IMR-90 (cell line): ENCODE results near the gene MBTPS2. TPM values are rescaled to one million over a fixed set of nuclear protein-coding genes. Genes with fewer than 3 reads are reported as not detected.

Source experiments
- ATAC-seq: fragments of 200-7000 bp; cut with Tn5 transposase; 2 replicates; pipeline ENCODE4 v1.9.1; 2020; ENCODE audit warnings: low read depth, mild to moderate bottlenecking, moderate library complexity
- BruUV-seq: library from RNA; stranded (reverse); fragments of 400-500 nt; replicated peaks from 2 replicates; lab custom pipeline; 2021; lab: Mats Ljungman, UMichigan
- CTCF ChIA-PET: fragments of 300-600 bp; formaldehyde crosslinking; extraction: SDS; loops from one replicate; lab custom pipeline; 2021; ENCODE audit warnings: antibody characterized with exemption; lab: Yijun Ruan, JAX
- POLR2A ChIA-PET: fragments of 300-600 bp; sonication (Branson Sonifier 250); formaldehyde crosslinking; loops from one replicate; lab custom pipeline; 2022; ENCODE audit warnings: antibody characterized with exemption; ENCODE audit not compliant: unreplicated experiment; lab: Charles Lee
- DNase-seq: peaks from one replicate; pipeline ENCODE4 v3.0.0; 2013
- H2AFZ ChIP-seq: replicated peaks from 2 replicates; pipeline ENCODE3; 2013; ENCODE audit warnings: low read length, mild to moderate bottlenecking; ENCODE audit not compliant: poor library complexity
- H2AK5ac ChIP-seq: 2 replicates; pipeline ENCODE4 v1.6.1; 2013; ENCODE audit warnings: low read depth, low read length, inconsistent platforms
- H2AK9ac ChIP-seq: replicated peaks from 2 replicates; pipeline ENCODE3; 2013; ENCODE audit warnings: mild to moderate bottlenecking, low read depth, low read length, moderate library complexity; ENCODE audit not compliant: poor library complexity
- H2BK120ac ChIP-seq: 2 replicates; pipeline ENCODE4 v1.6.1; 2013; ENCODE audit warnings: low read depth, low read length, inconsistent platforms
- H2BK15ac ChIP-seq: 3 replicates; pipeline ENCODE4 v1.6.1; 2013; ENCODE audit warnings: low read depth, low read length, inconsistent platforms
- H2BK20ac ChIP-seq: 2 replicates; pipeline ENCODE4 v1.6.1; 2013; ENCODE audit warnings: low read depth, mild to moderate bottlenecking, inconsistent platforms, low read length, moderate library complexity
- H2BK5ac ChIP-seq: 2 replicates; pipeline ENCODE4 v1.6.1; 2013; ENCODE audit warnings: mild to moderate bottlenecking, low read depth, low read length, inconsistent platforms; ENCODE audit not compliant: poor library complexity, severe bottlenecking
- H3K14ac ChIP-seq: replicated peaks from 2 replicates; pipeline ENCODE4 v1.6.1; 2013; ENCODE audit warnings: low read depth, low read length, inconsistent platforms
- H3K18ac ChIP-seq: 2 replicates; pipeline ENCODE4 v1.6.1; 2013; ENCODE audit warnings: low read depth, low read length, control low read depth
- H3K23ac ChIP-seq: 2 replicates; pipeline ENCODE4 v1.6.1; 2013; ENCODE audit warnings: low read depth, low read length, inconsistent platforms
- H3K27ac ChIP-seq: 2 replicates; pipeline ENCODE4 v1.5.1; 2013; ENCODE audit warnings: mild to moderate bottlenecking, control low read depth, low read length; ENCODE audit not compliant: insufficient read depth
- H3K27me3 ChIP-seq: 2 replicates; pipeline ENCODE4 v1.6.1; 2013; ENCODE audit warnings: low read length; ENCODE audit not compliant: control insufficient read depth, insufficient read depth
- H3K36me3 ChIP-seq: 2 replicates; pipeline ENCODE4 v1.6.1; 2013; ENCODE audit warnings: low read length, mixed read lengths; ENCODE audit not compliant: control insufficient read depth, insufficient read depth
- H3K4ac ChIP-seq: 2 replicates; pipeline ENCODE4 v1.6.1; 2013; ENCODE audit warnings: low read depth, low read length, inconsistent platforms
- H3K4me1 ChIP-seq: 2 replicates; pipeline ENCODE4 v1.6.1; 2013; ENCODE audit warnings: low read length, mixed read lengths; ENCODE audit not compliant: control insufficient read depth, insufficient read depth
- H3K4me2 ChIP-seq: 2 replicates; pipeline ENCODE4 v1.6.1; 2013; ENCODE audit warnings: low read depth, mild to moderate bottlenecking, control low read depth, low read length, moderate library complexity
- H3K4me3 ChIP-seq: 2 replicates; pipeline ENCODE4 v1.5.1; 2013; ENCODE audit warnings: low read depth, mild to moderate bottlenecking, control low read depth, low read length, moderate library complexity; ENCODE audit not compliant: insufficient read depth
- H3K56ac ChIP-seq: 2 replicates; pipeline ENCODE4 v1.6.1; 2013; ENCODE audit warnings: low read length, inconsistent platforms; ENCODE audit not compliant: insufficient read depth; ENCODE audit errors: extremely low read depth
- H3K79me1 ChIP-seq, 2 experiments: 2 replicates each; pipeline ENCODE4 v1.6.1; 2013; ENCODE audit warnings: low read length in 2 of 2, inconsistent platforms in 1 of 2, low read depth in 1 of 2
- H3K9ac ChIP-seq: 2 replicates; pipeline ENCODE4 v1.6.1; 2013; ENCODE audit warnings: low read depth, low read length, control low read depth
- H3K9me1 ChIP-seq: 2 replicates; pipeline ENCODE4 v1.6.1; 2013; ENCODE audit warnings: low read length, inconsistent platforms; ENCODE audit not compliant: insufficient read depth
- H3K9me3 ChIP-seq: 2 replicates; pipeline ENCODE4 v1.6.1; 2013; ENCODE audit warnings: low read length; ENCODE audit not compliant: control insufficient read depth, insufficient read depth
- H4K20me1 ChIP-seq: 2 replicates; pipeline ENCODE4 v1.6.1; 2013; ENCODE audit warnings: low read length, inconsistent platforms; ENCODE audit not compliant: insufficient read depth
- H4K5ac ChIP-seq: 2 replicates; pipeline ENCODE4 v1.6.1; 2013; ENCODE audit warnings: mild to moderate bottlenecking, low read depth, low read length, control low read depth
- H4K8ac ChIP-seq, 2 experiments: 2 replicates each; pipeline ENCODE4 v1.6.1; 2013; ENCODE audit warnings: low read depth in 2 of 2, low read length in 2 of 2, control low read depth in 1 of 2, inconsistent platforms in 1 of 2
- H4K91ac ChIP-seq: 2 replicates; pipeline ENCODE4 v1.6.1; 2013; ENCODE audit warnings: low read depth, low read length, inconsistent platforms; ENCODE audit not compliant: insufficient read depth
- BHLHE40 ChIP-seq: fragments of 150-350 bp; IDR thresholded peaks from 2 replicates; pipeline ENCODE4 v1.6.1; 2016; ENCODE audit warnings: mild to moderate bottlenecking, low read depth, low read length
- CEBPB ChIP-seq: IDR thresholded peaks from 2 replicates; pipeline ENCODE4 v1.6.1; 2012; ENCODE audit warnings: low read depth, low read length, improper control_type of control experiment
- CHD1 ChIP-seq: IDR thresholded peaks from 2 replicates; pipeline ENCODE4 v1.6.1; 2012; ENCODE audit warnings: low read depth, low read length, improper control_type of control experiment
- CTCF ChIP-seq: conservative IDR thresholded peaks from 2 replicates; pipeline ENCODE4 v1.5.1; 2012; ENCODE audit warnings: mild to moderate bottlenecking, low read depth, low read length, improper control_type of control experiment
- FOS ChIP-seq: fragments of 150-350 bp; IDR thresholded peaks from 2 replicates; pipeline ENCODE4 v1.6.1; 2016; ENCODE audit warnings: low read depth, low read length
- MAFK ChIP-seq: IDR thresholded peaks from 2 replicates; pipeline ENCODE4 v1.6.1; 2012; ENCODE audit warnings: low read depth, low read length, improper control_type of control experiment
- MAZ ChIP-seq: IDR thresholded peaks from 2 replicates; pipeline ENCODE4 v1.6.1; 2012; ENCODE audit warnings: low read depth, mild to moderate bottlenecking, low read length, improper control_type of control experiment, moderate library complexity, borderline replicate concordance
- MXI1 ChIP-seq: IDR thresholded peaks from 2 replicates; pipeline ENCODE4 v1.6.1; 2012; ENCODE audit warnings: low read depth, mild to moderate bottlenecking, low read length, moderate library complexity, borderline replicate concordance
- NFE2L2 ChIP-seq: fragments of 150-350 bp; IDR thresholded peaks from 2 replicates; pipeline ENCODE4 v1.6.1; 2016; ENCODE audit warnings: low read depth, mild to moderate bottlenecking, low read length
- RCOR1 ChIP-seq: IDR thresholded peaks from 2 replicates; pipeline ENCODE4 v1.6.1; 2012; ENCODE audit warnings: mild to moderate bottlenecking, low read length, improper control_type of control experiment; ENCODE audit not compliant: insufficient replicate concordance
- RFX5 ChIP-seq: IDR thresholded peaks from 2 replicates; pipeline ENCODE4 v1.8.0; 2012; ENCODE audit warnings: low read depth, mild to moderate bottlenecking, low read length, moderate library complexity
- SMC3 ChIP-seq: fragments of 150-350 bp; IDR thresholded peaks from 2 replicates; pipeline ENCODE4 v1.6.1; 2016; ENCODE audit warnings: low read depth, mild to moderate bottlenecking, antibody characterized with exemption, low read length, moderate library complexity
- USF2 ChIP-seq: fragments of 150-350 bp; IDR thresholded peaks from 2 replicates; pipeline ENCODE4 v1.6.1; 2017; ENCODE audit warnings: mild to moderate bottlenecking, antibody characterized with exemption, low read length, low read depth
- dilution Hi-C: fragments of 300-500 bp; cut with HindIII; formaldehyde crosslinking; loops from one replicate; pipeline ENCODE4 v1.14.3; 2018; ENCODE audit warnings: low sequenced_read_pairs; ENCODE audit not compliant: unreplicated experiment
- in situ Hi-C: fragments of 300-500 bp; cut with MboI; formaldehyde crosslinking; loops from 3 replicates; pipeline ENCODE4 v1.14.3; 2019; ENCODE audit warnings: low sequenced_read_pairs, inconsistent platforms, mixed read lengths
- intact Hi-C: fragments of 100-400 bp; cut with micrococcal nuclease; formaldehyde crosslinking; loops from 2 replicates; pipeline ENCODE4 v1.10.0; 2022
- polyA plus RNA-seq, 3 experiments: library from polyadenylated mRNA; depleted of rRNA; stranded (reverse); fragments of >200 nt; gene quantifications; 2 replicates each; pipeline ENCODE4 v1.2.3, GENCODE V29; 2012; ENCODE audit warnings: low replicate concordance in 1 of 3
- total RNA-seq: library from RNA; depleted of rRNA; stranded (reverse); fragments of >200 nt; gene quantifications from 2 replicates; pipeline ENCODE4 v1.2.3, GENCODE V29; 2012

The MBTPS2 gene
- total and polyA plus RNA-seq, 2 of the 4 experiments (the other 2 are of a cell fraction) = 4.7 to 12.4 TPM

DNA sequence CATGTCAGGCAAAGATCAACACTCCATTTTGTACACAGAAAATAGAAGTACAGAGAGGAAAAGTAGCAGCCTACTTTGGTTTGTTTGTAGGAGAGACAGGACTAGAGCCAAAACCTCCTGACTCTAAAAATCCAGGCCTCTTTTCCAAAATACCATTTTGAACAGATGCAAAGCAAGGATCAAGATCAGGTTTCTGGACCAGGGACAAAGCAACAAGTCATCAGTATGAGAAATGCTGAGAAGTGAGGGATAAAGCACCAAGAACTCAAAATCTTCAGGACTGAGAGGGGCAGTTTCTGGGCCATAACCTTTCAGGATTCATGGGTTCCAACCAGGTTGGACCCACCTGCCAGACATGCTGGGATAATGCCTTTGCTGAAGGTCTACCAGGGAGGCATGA, 36.6 kb upstream of the MBTPS2 start:
- Histone ChIP-seq H2BK5ac (no peak overlapping the region), H3K9ac (no peak overlapping the region), H3K79me1 (no peaks in the 10 kb centered on the region), H2AFZ (no peak overlapping the region), H4K5ac (no peak overlapping the region), H2AK9ac (no peak overlapping the region), H4K91ac (no peak overlapping the region), H2AK5ac (no peak overlapping the region), H3K9me3 (no peaks in the 10 kb centered on the region), H3K36me3 (no peaks in the 10 kb centered on the region), H3K4me1 (no peaks in the 10 kb centered on the region), H3K27ac (no peak overlapping the region), H2BK120ac (no peak overlapping the region), H3K18ac (no peak overlapping the region), H3K9me1 (no peaks in the 10 kb centered on the region), H4K8ac (no peak overlapping the region), H3K14ac (no peak overlapping the region), H4K20me1 (no peaks in the 10 kb centered on the region), H3K27me3 (peaks cover 6% of the 10 kb centered on the region; the same call in 1 of the 2 replicates), H3K4me2 (no peak overlapping the region), H2BK20ac (no peak overlapping the region), H3K4ac (no peak overlapping the region), H3K56ac (no peak overlapping the region), H3K4me3 (no peak overlapping the region), H2BK15ac (no peak overlapping the region), H3K23ac (no peak overlapping the region)
- intact Hi-C loops (no loop called here), in situ Hi-C loops (no loop called here), dilution Hi-C loops (no loop called here)
- ATAC-seq (no peak), DNase-seq (no peak)
- CTCF ChIA-PET = no interaction called here
- no TSS peak for BruUV-seq
- POLR2A ChIA-PET = no interaction called here
- no peak for TF ChIP-seq CHD1
- TF ChIP-seq MAZ = no peak
- no peak for TF ChIP-seq BHLHE40
- no peak for TF ChIP-seq SMC3
- no peak for TF ChIP-seq NFE2L2
- TF ChIP-seq RCOR1 = no peak
- no peak for TF ChIP-seq USF2
- TF ChIP-seq CTCF = no peak
- no peak for TF ChIP-seq FOS
- no peak for TF ChIP-seq MAFK
- no peak for TF ChIP-seq RFX5
- TF ChIP-seq MXI1 = no peak
- no peak for TF ChIP-seq CEBPB
